AML-193 (cell line): ENCODE results near the gene LZTFL1.

Experiments used
- DNase-seq, 2 experiments: peaks; one replicate each; lab custom pipeline; 2025; lab: John Stamatoyannopoulos, UW

LZTFL1 gene

DNA sequence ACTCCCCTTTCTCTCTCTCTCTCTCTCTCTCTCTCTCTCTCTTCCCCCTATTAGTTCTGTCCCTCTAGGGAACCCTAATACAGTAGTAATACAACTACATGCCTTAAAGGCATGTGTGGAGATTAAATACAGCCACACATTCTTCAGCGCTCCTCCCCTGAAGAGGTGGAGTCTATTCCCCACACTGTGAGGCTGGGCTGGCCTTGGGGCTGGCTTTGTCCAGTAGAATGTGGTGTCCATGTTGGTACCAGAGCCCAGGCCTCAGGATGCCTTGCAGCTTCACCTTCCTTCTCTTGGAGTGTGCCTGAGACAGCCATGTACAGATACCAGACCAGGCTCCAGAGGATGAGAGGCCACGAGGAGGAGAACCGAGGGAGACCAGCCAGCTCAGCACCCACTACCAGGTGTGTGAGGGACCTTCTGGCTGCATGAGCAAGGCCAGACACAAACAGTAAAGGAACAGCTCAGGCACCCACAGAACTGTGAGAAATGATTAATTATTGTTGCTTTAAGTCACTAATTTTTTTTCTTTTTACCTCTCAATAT, 56.2 kb downstream of the LZTFL1 start:
- no peak for DNase-seq

DNA sequence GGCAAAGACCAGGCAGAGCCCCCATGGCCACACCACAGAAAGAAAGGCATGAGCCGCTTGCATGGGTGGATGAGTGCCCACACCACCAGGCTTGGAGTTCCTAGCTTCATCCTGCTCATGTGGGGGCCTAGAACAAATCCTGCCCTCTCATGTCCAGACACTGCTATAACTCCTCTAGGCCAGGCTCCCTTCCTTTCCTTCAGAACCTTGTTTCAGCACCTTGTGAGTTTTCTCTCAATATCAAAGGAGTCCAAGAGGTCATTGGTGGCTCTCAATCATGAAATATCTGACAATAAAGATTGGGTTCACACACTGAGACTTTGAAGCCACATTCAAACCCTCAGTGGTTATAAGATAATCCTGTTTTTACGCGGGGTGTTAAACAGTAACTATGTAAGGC, 58.3 kb downstream of the LZTFL1 start:
- DNase-seq: no peak

DNA sequence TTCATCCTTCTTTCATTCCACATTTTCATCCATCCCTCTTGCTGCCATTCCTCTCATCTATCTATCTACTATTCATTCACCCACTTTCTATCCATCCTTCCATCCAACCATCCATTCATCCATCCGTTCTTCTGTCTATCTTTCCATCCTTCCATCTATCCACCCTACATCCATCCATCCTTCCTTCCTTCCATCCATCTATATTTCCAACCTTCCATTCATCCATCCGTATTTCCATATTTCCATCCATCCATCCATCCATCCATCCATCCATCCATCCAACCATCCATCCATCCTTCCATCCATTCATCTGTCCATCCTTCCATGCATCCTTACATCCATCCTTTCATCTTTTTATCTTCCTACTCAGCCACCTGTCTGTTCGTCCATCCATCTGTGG, 59.5 kb downstream of the LZTFL1 start:
- DNase-seq: no peak

DNA sequence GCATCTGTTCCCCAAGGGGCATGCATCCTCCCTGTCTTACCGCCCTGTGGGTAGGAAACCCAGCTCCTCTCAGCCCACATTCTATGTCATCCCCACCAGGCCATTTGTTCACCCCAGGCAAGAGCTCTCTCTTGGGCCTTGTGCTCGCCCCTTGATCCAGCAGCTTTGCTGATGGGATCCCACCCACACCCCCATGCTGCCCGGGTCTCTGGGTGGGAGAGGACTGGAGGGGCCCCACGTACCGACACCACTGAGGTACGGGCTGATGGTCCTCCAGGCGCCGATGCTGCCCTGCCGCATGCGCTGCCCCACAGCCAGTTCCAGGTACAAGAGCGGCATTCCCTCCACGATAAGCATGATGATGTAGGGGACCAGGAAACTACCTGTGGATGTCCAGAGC, 60.1 kb downstream of the LZTFL1 start:
- DNase-seq: no peak

DNA sequence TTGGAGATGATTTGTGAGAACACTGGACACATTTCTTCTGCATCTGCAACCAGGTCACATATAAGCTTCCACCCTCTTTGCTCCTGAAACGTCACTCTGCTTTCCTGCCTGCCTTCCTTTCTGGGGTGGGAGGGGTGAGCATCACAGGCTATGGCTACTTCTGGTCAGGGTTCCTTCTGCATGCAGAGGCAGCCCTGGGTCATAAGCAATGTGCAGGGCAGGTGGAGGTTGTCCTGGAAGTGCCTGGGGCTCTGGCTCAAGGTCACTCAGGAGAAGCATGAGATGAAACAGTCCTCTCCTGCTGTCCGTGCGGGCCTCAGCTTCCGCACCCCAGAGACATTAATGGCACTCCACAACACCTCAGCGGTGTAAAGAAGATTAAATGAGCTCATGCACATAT, 60.6 kb downstream of the LZTFL1 start:
- DNase-seq: no peak

DNA sequence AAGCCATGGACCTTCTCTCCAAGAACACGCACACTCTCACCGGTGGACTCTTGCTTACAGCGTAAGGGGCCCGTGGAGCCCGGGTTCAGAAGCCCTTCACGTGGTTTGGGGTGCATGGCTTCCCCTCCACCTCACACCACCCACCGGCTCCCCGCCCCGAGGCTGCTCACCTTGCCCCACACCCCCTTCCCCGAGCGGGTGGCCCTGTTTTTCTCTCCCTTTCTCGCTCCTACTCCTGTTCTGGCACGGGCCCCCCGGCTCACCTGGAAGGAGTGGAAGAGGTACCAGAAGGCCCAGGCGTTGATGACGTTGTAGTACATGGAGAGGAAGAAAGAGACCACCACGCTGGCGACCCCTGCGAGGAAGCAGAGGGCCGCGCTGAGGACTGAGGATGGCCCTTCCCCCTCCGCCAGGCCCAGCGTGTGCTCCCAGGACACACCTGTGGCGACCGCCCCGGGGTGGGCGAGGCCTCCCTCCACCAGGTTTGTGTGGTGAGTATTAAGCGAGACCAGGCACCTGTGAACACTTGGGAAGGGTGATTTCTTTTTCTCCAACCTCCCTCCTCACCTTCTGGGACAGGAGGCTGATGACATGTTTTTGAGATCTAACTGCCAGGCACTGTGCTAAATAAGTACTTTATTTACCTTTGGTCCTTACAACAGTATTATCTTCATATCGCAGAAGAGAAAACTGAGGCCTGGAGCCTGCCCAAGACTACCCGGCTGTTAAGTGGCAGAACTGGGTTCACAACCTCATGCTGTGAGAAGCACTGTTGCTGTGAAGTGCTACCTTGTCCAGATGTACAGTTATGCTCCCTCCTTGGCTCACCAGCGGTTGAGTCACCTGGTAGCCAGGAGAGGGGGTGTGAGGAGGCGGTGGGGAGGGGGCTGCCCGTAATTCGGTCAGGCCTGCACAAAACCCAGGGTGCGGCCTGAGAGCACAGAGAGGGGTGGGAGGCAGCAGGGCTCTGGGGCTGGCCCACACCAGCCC, 61.9 kb downstream of the LZTFL1 start:
- DNase-seq: no peak

DNA sequence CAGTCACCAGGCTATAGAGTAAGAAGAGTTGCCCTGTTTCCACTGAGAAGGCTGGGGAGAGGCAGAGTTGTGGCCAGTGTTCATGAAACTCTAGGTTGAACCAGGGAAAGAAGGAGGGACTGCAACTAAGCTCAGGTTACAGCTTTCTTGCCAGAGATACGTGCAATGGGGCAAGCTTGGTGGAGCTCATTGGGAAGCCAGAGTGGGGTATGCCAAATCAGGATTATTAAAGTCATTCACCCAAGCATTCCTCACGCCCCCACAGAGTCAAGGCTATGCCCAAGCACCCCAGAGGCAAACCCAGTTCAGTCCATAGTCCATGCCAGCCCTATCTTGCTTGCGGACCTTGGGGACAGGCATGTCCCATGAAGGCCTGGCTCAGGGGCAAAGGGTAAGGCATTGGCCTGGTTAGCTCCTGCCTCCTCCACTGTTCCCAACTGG, 63.1 kb downstream of the LZTFL1 start:
- DNase-seq: no peak

DNA sequence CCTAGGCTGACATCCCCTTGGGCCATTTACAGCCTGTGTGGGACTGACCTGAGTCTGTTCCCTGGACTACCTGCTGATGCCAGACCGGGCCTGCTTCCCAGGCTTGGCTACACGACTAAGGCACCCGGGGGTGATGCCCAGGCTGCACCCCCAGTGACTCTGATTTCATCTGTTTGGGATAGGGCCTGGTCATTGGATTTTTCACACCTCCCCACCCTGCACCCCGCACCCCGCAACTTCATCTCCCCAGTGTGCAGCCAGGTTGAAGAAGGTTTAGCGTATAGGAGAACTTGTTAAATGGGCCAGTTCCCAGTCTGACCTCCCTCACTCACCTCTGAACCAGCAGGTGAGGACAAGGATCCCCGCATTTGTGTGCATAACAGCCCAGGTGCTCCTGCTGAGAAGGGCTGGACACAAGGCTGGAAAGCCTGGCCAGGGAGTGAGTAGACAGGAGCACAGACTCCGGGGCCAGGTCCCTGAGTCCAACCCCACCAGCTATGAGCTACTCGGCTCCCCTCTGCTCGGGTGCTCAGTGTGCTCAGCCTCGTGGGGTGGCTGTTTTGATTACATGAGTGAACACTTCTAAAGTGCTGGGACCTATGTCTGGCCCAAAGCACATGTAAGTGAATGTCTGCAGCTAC, 64.1 kb downstream of the LZTFL1 start:
- DNase-seq: no peak

DNA sequence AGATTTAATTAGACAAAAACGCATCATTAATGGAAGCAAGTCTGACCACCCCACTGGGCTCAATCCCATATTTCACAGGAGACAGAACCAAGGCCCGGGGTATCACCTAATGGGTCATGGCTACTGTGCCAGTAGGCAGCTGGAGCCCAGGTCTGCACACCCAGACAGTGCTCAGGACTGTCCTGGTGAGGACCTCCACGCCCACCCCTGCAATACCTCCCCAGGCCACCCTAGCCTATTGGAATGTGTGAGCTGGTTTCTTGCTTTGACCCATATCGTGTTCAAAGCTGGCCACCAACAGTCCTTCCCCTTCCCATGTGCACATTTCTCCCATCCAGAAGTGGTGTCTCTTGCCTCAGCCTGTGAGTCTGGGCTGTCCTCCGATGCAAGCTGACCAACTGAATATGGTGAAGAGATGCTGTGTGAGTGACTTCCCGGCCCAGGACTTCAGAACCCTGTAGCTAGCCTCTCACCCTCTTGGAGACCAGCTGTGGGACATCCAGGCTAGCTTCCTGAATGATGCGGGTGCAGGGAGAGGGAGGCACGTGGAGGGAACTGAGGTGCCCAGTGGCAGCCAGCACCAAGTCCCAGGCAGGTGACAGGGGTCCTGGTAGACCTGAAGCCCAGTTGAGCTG, 64.7 kb downstream of the LZTFL1 start:
- no peak for DNase-seq

DNA sequence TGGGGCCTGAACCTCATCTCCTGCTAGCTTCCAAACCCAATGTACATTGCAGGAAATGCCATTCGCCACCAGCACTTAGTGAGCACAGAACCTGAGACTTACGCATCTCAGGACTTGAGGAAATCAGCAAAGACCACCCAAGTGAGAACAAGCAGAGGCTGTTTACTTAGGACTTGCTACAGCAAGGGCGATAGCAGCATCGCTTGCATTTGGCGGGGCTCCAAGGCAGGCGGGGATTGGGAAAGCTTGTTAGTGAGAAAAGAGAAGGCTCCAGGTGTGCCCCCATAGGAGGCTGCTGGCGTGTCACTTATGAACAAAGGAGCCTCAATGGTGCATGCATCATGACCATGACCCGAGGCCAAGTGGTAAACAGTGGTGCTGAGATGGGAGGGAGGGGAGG, 65.3 kb downstream of the LZTFL1 start:
- DNase-seq: no peak

DNA sequence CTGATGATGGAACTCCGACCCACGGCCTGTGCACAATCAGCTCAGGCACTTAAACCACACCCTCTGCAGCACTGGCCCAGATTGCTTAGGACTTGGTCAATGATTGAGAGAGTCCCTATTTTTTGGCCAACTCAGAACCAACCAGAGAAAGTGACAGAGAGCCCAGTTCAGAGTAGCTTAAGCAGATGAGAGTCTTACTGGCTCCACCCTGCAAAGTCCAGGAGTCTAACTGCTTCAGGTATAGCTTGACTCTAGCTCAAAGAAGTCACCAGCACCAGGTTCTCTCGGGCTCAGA, 65.7 kb downstream of the LZTFL1 start:
- no peak for DNase-seq

DNA sequence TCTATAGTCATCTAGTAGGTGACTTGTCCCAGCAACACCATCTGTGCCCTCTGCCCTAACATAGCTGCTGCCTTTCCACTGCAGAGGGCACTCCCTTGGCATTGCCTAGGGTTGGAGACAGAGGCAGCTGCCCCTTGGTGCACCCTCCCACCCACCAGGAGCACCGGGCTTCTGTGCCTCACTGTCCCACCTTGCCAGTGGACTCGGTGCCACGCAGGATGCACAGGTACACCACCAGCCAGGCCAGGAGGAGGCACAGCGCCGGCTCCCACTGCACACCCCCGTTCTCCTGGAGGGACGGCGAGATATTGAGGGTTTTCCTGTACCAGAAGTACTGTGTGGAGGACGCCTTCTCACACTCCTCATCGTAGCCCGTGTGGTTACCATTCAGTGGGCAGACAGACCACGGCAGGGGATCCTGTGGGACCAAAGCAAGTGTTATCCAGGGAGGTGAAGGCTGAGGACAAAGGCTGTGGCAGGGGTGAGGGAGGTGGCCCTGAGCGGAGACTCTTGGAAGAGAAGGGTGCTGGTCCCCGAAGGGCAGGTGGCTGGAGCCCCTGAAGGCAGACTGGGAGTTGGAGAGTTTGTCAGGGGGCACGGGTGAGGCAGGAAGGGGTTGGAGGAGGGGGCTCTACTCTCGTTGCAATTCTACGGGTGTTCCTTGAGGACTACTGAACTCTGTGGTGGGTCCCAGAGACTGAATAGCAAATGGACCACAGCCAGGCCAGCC, 66.2 kb downstream of the LZTFL1 start:
- no peak for DNase-seq

DNA sequence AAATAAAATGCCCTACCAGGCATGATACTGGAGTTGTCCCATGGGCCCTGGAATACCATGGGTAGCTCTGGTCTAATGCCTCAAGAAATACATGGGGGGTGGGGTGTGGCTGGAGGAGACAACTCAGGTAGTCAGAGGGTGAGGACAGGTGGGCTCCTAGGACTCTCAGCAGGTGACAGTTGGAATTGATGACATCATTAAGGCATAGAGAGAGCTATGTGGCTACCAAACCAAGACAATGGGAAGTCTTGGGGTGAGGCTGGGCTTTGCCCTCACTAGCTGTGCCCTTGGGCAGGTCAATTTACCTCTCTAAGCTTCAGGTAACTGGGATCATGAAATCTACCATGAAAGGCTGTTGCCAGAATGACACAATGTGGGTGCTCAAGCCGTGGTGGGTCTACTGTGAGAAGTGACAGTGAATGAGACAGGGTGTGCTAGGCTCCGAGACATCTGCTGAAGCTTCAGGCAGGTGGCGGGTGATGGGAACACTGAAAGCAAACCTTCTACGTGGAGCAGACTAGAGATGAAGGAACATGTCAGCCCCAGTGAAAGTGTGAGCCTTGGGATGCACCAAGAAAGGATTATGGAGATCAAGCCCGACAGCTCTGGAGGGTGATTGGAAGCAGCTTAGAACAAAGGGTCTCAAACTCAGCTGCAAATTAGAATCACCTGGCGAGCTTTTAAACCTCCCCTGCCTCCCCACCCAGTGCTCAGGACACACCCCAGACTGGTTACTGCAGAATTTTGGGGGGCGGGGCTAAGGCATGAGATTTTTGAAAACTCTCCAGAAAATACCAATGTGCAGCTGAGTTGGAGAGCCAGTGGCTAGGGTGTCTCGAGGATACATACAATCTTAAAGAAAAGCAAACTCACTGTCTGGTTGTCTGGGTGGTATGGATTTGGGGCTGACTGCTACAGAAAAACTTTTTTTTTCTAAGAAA, 67.1 kb downstream of the LZTFL1 start:
- DNase-seq: no peak

DNA sequence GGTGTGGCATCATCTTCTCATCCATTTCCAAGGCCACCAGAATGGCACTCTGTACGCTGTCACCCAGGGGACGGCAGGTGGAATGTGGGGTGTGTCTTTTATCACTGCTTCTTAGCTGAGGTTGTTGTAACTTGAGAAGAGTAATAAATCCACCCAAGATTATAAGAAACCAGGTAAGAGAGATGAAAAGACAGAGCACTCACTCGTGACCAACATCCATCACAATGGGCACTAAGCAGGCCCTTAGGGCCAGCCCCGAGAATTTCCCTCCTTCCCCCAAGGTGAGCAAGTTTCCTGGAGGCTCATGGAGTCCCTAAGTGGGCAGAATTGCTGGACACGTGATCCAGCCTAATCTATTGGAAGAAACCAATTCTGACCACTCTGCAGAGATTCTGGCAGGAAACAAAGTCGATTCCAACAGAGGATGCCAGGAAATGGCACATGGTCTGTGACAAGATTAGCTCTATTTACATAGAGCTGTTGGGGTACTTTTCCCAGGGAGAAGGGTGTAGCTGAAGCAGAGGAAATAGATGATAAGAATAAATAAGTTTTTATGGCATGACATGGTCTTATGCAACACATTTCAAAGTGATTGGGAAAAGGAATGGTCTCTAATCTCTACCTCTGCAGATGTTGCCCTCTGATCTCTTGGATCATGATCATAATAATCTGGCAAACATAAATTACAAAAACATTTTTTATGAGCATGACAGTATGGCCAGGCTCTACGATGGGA, 68.0 kb downstream of the LZTFL1 start:
- DNase-seq: no peak
